Mucosa of gallbladder (tissue), 1 donor: Measurements from ENCODE around the gene CNTNAP2. TPM values are rescaled to one million over a fixed set of nuclear protein-coding genes. Genes with fewer than 3 reads are reported as not detected.
A peak's percentile ranks its signal among the peaks of the same experiment; 100 is the strongest.
"Not testable (repeated sequence)": the region's sequence is repeated elsewhere in the genome, so short reads cannot be mapped to it uniquely, and the experiment has no call there.

Source experiments
- DNase-seq: peaks from one replicate; pipeline ENCODE4 v3.0.0-alpha.2; 2020; ENCODE audit warnings: low spot score
- total RNA-seq: library from RNA; stranded (reverse); gene quantifications from one replicate; pipeline ENCODE4 v1.2.1, GENCODE V29; 2021
- donor health status: DM: no; HTN: no; CAD: no.

CNTNAP2 gene
- total RNA-seq, 1 donor from 2014 or later, result 1.6 TPM

- DNase-seq, result not testable (repeated sequence)
Observed at GRCh38 chr7:148302436-148302835, 2185.8 kb downstream of the CNTNAP2 start.

- peak; percentile 55 for DNase-seq
Observed at GRCh38 chr7:148303295-148304082, 2186.9 kb downstream of the CNTNAP2 start.

DNA sequence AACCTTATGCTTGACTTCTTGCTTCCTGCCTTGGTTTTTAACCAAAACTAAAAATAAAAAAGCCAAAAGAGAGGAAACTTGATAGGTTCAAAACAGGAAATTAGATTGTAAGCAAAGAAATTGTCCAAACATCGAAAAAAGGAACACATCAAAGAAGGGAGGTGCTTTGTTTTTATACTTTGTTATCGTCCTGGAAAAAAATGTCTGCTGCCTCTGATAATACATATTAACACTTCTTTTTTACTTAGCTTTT lies 2187.4 kb downstream of the CNTNAP2 start:
- DNase-seq, result no peak

- no peak for DNase-seq
Observed at GRCh38 chr7:148304456-148304855, 2187.9 kb downstream of the CNTNAP2 start.

- no peak for DNase-seq
Observed at GRCh38 chr7:148306759-148307158, 2190.2 kb downstream of the CNTNAP2 start.

GRCh38 chr7:148318102-148318811 lies 2201.7 kb downstream of the CNTNAP2 start:
- no peak for DNase-seq

DNA sequence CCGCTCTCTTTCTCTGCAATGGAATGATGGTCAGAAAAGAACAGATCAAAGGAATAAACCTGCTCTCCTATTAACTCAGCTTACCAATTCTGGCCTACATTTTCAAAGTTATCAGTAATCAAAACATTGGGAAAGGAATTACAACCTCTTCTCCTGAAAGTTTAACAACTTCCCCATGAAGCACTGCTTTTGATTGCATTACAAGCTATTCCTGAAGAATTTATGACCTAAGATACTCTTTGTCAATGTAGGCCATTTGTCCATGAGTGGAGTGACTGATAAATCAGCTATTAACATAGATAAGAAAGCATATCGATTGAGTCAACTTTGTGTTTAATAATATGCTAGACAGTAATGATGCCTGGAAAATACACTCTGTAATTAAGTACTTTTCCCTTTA lies 2202.2 kb downstream of the CNTNAP2 start:
- no peak for DNase-seq

DNA sequence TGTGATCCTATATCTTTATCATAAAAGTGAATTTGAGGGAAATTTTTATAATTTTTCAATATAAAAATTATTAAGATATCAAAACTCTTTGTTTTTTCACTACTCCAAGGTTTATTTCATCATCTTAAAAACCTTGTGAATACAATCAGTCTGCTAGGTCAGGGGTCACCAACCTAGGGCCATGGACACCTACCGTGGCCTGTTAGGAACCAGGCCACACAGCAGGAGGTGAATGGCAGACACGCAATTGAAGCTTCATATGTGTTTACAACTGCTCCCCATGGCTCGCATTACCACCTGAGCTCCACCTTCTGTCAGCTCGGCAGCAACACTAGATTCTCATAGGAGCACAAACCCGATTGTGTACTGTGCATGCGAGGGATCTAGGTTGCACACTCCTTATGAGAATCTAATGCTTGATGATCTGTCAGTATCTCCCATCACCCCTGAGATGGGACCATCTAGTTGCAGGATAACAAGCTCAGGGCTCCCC lies 2202.8 kb downstream of the CNTNAP2 start:
- no peak for DNase-seq

DNA sequence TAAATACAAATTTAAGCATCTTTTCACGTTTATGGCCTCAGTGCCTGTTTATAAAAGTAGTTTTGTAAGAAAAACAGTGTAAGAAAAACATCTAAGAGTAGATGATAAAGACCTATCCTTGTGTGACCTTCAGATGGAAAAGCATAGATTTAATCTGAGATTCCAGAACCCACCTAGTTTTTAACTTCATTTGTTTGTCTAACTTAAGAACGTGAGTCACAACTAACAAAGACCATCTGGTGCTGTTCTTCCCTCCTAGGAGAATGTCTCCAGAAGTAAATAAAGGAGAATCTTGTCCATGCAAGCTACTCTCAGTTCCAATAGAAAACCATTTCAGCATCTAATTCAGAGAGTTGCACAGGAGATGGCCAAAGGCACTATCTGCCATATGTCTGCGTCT lies 2208.6 kb downstream of the CNTNAP2 start:
- DNase-seq, result no peak

DNA sequence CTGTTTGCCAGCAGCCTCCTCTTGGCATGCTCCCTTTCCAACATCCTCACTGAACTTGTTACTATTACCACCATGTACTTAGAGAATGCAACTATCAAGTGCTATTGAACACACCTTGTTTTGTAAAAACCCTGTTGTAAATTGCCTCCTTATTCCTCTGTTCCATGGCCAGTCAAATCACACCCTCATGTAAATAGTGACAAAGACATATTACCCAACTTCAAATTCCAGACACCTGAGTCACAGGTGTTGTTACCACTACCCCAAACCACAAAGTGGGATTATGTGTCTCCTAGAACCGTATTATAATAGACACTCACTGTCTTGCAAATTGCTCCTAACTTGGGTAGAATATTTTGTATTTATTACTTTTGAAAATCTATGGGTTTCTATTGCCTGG lies 2210.8 kb downstream of the CNTNAP2 start:
- no peak for DNase-seq

DNA sequence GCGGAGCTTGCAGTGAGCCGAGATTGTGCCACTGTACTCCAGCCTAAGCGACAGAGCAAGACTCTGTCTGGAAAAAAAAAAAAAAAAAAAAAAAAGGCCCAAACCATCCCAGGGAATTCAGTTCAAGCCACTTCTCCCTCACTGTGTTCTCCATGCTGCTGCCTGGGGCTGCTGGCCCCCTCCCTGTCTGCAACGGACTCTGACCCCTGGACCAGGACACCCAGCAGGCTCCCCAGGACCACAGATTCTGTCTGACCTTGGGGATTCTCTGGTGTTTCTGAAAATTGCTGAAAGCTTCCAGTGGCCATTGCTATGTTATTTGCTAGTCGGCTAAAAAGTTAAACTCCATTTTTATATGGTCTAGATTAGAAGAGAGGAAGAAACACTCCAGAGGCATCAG lies 2212.3 kb downstream of the CNTNAP2 start:
- no peak for DNase-seq

DNA sequence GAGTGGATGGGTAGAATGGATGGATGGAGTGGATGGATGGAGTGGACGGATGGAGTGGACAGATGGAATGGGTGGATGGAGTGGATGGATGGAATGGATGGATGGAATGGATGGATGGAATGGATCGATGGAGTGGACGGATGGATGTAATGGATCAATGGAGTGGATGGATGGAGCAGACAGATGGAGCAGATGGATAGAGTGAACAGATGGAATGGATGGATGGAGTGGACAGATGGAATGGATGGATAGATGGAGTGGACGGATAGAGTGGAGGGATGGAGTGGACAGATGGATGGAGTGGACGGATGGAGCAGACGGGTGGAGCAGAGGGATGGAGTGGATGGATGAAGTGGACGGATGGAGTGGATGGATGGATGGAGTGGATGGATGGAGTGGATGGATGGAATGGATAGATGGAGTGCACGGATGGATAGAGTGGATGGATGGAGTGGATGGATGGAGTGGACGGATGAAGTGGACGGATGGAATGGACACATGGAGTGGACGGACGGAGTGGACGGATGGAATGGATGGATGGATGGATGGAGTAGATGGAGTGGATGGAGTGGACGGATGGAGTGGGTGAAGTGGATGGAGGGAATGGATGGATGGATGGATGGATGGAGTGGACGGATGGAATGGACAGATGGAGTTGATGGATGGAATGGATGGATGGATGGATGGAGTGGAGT lies 2213.7 kb downstream of the CNTNAP2 start:
- no peak for DNase-seq

DNA sequence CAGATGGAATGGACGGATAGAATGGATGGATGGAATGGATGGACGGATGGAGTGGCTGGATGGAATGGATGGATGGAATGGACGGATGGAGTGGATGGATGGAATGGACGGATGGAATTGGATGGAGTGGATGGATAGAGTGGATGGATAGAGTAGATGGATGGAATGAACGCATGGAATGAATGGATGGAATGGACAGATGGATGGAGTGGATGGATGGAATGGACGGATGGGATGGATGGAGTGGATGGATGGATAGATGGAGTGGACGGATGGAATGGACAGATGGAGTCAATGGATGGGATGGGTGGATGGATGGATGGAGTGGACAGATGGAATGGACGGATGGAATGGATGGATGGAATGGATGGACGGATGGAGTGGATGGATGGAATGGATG lies 2214.2 kb downstream of the CNTNAP2 start:
- DNase-seq, result no peak

- DNase-seq, result peak; percentile 30
Observed at GRCh38 chr7:148331456-148331855, 2214.9 kb downstream of the CNTNAP2 start.

GRCh38 chr7:148332191-148333186 lies 2215.9 kb downstream of the CNTNAP2 start:
- no peak for DNase-seq

GRCh38 chr7:148334441-148334956 lies 2217.9 kb downstream of the CNTNAP2 start:
- DNase-seq, result no peak

DNA sequence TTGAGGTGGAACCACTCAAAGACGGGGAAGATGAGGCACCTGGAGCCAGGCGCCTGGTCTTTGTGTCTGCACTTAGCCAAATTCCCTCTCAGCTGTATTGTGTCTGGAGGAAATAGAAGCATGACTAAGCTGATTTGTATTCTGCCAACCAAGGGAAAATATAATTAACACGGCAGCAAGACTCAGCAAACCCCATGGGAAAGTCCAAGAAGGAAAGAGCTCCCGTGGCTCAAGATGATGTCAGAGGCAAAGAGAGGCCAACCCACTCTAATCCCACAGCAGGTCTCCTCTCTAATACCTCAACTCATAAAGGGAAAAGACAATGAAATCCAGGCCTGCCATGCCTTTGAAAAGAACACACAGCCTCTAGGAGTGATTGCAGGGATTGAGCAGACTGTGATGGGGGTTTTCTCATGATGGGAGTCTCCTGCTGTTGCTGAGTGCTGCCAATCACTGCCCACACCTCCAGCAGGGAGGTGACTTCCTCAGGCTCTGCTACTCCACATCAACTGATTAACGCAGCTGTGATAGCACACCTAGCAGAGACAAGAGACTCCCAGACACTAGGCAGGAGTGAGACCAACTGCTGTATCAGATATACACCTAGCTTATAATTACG lies 2218.5 kb downstream of the CNTNAP2 start:
- no peak for DNase-seq

DNA sequence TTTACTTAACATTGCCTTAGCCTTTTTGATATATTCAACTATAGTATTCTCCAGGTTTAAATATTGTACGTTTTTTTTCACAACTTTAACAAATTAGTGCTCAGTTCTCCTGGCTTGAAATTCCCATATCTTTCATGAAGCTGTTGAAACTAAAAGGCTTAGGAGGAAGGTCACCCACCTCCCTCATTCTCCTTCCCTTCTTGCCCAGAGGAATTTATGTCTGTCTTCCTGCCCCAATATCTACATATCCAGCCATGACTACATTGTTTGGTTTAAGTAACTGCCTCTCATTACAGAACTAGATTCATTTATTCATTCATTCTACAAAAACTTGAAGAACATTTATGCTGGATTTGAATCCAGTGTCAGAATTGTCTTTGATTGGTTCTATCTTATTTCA lies 2219.2 kb downstream of the CNTNAP2 start:
- DNase-seq, result no peak

GRCh38 chr7:148336411-148336810 lies 2219.8 kb downstream of the CNTNAP2 start:
- DNase-seq, result no peak

DNA sequence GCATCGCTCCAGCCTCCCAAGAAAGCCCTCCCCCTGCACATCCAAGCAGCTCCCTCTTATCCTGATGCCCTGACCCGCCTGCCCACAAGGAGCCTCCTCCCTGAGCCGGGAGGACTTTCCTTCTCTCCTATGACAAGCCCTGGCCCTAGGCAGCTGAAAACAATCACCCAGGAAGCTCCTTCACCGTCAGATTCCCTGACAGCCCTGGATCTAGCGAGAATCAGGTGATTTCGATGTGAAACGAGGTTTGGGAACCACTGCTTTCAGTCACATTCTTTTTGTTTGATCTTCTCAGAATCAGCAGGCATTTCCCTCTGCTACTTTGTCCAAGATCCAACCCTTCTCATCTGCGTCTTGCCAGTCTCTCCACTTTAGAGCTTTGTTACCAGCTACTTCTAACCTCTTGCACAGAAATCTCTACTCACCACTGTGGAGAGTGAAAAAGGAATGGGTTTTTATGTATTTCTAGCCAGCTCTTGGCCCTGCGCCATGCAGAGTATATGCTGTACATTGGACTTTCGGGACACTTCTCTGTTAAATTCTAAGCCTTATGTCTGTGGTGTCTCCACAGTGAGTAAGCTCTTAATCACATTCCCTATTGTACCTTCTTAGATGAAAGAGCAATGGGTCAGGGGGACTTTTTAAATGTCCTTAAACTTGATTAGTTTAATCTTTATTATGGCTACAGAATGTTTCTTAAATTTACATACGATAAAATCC lies 2220.8 kb downstream of the CNTNAP2 start:
- no peak for DNase-seq
